ENCODE data around the gene ARMC8.

GRCh38 chr3:138336454-138336999 lies 149.4 kb downstream of the ARMC8 start:
- TF ChIP-seq POLR2A (IDR thresholded peaks at IDR 0.05) = no peak
- no peak for TF ChIP-seq CTCF (IDR thresholded peaks at IDR 0.05 in 8 of 11, conservative IDR thresholded peaks at IDR 0.05 in 3 of 11)

Data from spleen (tissue), 7 donors.